A204.1 (cell line): ENCODE data around the gene ZNF594.
"Not testable (repeated sequence)": the region's sequence is repeated elsewhere in the genome, so short reads cannot be mapped to it uniquely, and the experiment has no call there.

ENCODE experiments used
- FAIRE-seq: peaks from 2 replicates; lab custom pipeline; 2012; peaks lifted over from hg19 to GRCh38; lab: Jason Lieb, UNC

Gene ZNF594

DNA sequence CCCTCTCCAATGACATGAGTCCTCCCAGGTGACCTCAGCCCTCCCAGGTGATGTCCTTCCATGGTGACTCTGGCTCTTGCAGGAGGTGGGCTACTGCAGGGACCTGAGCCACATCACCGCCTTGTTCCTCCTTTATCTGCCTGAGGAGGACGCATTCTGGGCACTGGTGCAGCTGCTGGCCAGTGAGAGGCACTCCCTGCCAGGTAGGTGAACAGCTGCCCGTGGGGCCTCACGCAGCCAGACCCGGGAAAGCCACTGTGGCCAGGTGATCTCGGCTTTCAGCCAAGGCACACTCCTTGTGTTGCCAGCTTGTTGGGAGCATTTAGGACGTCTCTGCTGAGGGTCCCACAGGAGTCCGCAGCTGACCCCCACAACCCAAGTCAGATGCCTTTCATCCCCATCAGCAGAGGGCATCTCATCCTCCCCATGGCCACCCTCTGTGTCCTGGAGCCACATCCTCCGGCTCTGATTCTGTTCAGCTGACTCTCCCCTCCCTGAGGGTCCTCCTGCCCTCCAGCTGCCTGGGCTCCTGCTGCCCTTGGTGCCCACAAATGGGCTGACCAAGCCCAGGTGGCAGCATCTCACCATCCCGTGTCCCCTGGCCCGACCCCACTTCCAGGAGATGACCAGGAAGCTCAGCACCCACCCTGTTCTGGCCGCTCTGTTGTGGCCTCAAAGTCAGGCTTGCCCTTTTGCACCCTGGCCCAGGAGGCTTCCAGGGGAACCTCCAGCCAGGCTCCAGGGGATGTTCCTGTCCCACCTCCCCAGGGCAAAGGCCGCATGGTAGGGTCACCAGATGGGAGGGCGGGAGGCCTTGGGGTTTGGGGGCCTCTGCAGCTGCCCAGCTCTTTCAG, 55.7 kb downstream of the ZNF594 start:
- no peak for FAIRE-seq

DNA sequence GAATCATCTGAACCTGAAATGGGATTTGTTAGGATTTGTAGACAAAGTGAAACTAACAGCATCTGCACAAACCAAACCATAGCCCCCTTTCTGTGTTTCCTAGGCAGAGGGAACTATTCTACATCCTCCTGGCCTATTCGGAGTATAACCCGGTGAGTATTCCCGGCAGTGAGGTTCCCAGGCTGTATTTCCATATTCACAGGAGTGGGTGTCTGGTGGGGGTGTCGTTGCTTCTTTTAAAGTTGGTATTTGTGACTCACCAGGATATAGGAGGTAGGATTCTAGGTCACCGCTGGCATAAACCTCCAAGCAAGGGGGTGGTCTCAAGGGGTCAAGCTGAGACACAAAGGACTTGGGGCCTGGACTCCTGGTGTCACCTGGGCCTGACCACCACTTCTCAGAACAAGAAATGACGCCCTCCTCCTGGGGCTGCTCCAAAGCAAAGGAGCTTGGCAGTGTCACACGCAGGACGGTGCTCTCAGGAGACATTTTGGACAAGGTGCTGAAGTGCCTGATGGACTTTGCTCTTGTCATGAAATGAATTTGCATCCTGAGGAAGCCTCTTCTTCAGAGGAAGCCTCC, 56.4 kb downstream of the ZNF594 start:
- not testable (repeated sequence) for FAIRE-seq

DNA sequence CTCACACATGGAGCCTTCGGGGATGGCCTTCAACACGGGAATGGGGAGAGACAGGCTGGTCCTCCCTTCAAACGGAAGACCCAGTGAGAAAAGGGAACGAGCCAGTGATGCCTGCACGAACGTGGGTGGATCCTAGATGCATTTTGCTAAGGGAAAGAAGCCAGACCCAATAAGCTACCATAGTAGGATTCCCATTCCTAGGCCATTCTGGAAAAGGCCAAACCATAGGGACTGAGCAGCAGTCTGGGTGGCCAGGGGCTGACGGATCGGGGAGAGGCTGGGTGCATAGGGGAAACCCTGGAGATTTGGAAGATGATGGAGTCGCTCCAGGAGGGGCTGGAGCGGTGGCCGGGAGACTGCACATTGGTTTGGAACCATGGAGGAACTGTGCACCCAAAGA, 57.1 kb downstream of the ZNF594 start:
- FAIRE-seq = not testable (repeated sequence)

DNA sequence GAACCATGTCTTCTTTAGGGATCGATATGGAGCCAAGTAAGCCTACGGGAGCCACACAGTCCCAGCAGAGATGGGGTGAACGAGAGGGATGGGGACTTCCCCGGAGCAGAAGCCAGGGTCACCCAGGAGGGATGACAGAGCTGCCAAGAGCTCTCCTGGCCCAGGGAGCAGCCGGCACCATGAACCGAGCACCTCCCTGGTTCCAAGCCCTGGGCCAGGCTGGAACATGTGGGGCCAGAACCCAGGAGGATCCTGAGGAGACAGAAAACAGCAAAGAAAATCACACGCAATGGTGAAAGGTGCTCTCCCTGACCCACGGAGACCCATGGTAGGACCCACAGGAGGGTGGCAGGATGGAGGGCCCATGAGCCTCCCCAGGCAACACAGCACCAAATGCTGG, 57.7 kb downstream of the ZNF594 start:
- not testable (repeated sequence) for FAIRE-seq

DNA sequence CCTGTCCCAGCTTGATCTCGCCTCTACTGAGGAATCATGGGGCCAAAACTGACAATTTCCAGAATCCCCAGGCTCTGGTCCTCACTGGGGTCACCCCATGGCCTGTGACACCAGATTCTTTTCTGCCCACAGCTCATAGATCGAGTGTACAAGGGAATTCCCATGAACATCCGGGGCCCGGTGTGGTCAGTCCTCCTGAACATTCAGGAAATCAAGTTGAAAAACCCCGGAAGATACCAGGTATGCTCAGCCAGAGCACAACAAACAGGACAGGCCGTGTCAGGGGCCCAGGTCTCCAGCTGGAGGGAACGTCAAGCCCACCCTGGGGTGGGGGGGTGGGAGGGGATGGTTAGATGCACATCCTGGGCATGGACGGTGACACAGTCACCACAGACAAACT, 58.4 kb downstream of the ZNF594 start:
- FAIRE-seq = no peak

DNA sequence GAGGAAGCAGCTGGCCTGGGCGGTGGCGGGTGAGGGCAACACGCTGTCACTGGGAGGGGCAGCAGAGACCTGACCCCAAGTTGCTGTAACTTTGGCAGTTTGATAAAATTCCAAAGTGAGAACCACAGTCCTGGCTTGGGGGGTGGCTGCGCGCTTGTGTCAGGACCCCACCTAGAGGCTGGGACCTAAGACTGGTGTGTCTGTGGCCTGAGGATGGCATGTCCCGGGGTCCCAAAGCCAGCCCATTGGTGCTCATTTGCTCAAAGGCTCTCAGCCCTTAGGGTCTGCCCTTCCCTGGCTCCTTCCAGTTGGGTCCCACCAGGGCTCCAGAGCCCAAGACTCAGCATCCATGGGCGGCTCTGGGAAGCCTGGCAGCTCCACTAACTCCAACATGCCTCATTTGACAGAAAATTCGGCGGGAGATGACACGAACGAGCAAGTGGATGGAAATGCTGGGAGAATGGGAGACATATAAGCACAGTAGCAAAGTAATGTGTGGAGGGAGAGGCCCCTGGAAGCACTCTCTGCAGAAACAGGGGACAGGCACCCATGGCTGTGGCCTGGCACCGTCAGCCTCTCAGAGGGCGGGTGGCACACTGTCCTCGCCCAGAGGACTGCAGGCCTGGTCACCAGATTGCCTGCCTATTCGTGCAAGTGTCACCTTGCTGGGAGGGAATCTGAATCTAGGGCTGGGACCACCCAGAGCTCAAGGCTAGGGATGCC, 59.0 kb downstream of the ZNF594 start:
- not testable (repeated sequence) for FAIRE-seq

DNA sequence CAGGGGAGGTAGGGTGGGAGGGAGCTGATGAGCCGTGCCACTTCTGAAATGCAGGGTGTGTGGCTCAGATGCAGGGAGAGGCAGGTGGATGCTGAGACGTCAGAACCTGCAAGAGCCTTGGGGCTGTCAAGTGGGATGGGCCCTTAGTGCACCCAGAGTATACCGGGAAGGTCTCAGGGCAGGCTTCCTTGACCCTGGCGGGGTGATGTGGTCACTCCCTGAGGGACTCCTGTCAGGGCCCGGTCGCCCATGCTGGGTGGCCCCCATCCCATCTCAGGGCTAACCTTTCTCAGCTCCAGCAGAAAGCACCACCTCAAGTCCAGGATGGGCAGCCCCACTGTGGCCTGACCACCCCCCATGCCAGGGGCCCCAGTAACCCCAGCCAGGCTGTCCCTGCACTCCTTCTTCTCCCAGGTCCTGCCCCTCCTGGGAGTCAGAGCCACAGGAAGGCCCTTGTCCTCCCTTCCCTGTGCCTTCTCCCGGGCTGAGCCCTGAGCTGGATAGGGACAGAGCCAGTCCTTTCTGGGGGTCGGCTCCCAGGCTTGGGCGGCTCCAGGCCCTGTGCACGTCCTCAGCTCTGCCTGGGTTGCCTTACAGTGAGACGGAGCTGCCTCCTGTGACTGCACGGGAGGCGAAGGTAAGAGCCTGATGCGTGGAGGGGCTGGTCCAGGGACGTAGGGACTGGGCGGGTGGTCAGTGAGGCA, 59.7 kb downstream of the ZNF594 start:
- FAIRE-seq = not testable (repeated sequence)

DNA sequence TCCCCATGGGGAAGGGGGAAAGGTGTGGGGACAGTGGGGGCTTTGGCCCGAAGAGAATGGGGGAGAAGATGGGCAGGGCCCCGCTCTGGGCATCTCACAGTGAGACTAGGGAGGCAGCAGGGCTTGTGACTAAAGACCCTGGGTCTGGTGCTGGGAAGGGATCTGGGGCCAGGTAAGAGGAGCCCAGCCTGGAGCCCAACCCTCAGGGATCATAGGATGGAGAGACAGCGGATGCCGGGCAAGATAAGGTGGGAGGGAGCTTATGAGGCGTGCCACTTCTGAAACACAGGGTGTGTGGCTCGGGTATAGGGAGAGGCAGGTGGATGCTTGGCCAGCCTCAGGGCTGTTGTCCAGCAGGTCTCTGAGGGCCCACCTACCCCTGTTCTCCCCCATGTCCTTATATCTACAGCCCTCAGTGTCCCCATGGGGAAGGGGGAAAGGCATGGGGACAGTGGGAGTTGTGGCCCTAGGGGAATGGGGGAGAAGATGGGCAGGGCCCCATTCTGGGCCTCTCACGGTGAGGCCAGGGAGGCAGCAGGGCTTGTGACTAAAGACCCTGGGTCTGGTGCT, 60.4 kb downstream of the ZNF594 start:
- FAIRE-seq = no peak

DNA sequence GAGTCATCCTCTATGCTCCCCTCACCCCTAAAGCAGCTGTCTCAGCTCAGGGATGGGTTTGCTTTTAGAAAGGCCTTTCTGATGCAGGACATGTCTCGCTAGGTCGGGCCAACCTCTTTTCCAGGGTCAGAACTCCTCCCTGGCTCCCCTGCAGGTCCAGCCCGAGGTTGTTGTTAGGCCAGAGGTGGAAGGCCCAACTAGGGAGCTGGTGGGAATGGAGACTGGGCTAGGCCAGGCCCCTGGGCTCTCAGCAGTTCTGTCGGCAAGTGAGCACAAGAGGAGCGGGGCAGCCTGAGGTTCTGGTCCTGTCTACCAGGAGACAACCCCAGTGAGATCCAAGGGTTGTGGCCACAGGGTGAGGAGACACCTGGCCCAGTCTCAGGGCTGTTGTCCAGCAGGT, 61.0 kb downstream of the ZNF594 start:
- FAIRE-seq = not testable (repeated sequence)

DNA sequence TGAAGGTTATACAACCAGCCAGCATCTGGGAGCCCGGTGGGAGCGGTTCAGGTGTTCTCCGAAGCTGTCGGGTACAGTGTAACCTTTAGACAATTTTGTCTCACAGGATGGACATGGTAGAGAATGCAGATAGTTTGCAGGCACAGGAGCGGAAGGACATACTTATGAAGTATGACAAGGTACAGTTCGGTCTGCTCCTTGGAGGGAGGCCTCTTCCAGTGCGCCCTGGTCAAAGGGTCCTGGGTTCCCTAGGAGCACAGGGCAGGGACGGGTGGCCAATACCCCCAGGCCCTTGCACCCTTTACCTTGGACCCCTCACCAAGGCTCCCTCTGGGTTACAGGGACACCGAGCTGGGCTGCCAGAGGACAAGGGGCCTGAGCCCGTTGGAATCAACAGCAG, 61.4 kb downstream of the ZNF594 start:
- FAIRE-seq = not testable (repeated sequence)

DNA sequence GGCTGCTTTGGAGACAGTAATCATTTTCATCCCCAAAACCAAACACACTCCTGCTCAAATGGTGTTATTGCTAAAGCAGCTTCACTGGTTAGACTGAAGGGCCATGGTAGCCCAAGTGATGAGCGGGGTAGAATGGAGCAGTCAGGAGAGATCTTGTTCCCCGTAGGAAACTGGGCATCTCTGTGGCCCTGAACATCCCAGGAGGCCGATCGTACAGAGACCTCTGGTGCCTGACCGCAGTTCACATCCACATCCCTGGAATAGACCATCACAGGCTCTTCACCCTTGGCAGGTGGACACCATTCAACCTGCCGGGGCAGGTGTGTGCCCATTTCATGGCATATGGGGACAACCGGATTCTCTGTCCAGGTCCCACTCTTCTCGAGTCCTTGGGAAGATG, 61.9 kb downstream of the ZNF594 start:
- FAIRE-seq = not testable (repeated sequence)
